GM12891 (cell line): ENCODE results near the gene JMJD7.

Experiments used
- DNase-seq: peaks from one replicate; pipeline ENCODE4 v3.0.0; 2011; ENCODE audit warnings: low spot score; ENCODE audit not compliant: insufficient read length
- FAIRE-seq: peaks from 2 replicates; lab custom pipeline; 2011; peaks lifted over from hg19 to GRCh38; lab: Jason Lieb, UNC
- PAX5 ChIP-seq: IDR thresholded peaks from 2 replicates; pipeline ENCODE4 v1.6.1; 2011; ENCODE audit warnings: low read length, moderate library complexity, mild to moderate bottlenecking; ENCODE audit not compliant: insufficient read depth, severe bottlenecking
- POLR2A ChIP-seq: IDR thresholded peaks from 2 replicates; pipeline ENCODE4 v1.6.1; 2011; ENCODE audit warnings: low read depth, low read length, control low read depth
- POLR2AphosphoS5 ChIP-seq: IDR thresholded peaks from 2 replicates; pipeline ENCODE4 v1.6.1; 2011; ENCODE audit warnings: low read depth, low read length, control low read depth
- POU2F2 ChIP-seq: IDR thresholded peaks from 2 replicates; pipeline ENCODE4 v1.6.1; 2011; ENCODE audit warnings: low read depth, mild to moderate bottlenecking, control low read depth, low read length, moderate library complexity
- SPI1 ChIP-seq: IDR thresholded peaks from 2 replicates; pipeline ENCODE4 v1.6.1; 2011; ENCODE audit warnings: low read depth, low read length, control low read depth
- TAF1 ChIP-seq: IDR thresholded peaks from 2 replicates; pipeline ENCODE4 v1.6.1; 2011; ENCODE audit warnings: low read depth, low read length, control low read depth

The JMJD7 gene

DNA sequence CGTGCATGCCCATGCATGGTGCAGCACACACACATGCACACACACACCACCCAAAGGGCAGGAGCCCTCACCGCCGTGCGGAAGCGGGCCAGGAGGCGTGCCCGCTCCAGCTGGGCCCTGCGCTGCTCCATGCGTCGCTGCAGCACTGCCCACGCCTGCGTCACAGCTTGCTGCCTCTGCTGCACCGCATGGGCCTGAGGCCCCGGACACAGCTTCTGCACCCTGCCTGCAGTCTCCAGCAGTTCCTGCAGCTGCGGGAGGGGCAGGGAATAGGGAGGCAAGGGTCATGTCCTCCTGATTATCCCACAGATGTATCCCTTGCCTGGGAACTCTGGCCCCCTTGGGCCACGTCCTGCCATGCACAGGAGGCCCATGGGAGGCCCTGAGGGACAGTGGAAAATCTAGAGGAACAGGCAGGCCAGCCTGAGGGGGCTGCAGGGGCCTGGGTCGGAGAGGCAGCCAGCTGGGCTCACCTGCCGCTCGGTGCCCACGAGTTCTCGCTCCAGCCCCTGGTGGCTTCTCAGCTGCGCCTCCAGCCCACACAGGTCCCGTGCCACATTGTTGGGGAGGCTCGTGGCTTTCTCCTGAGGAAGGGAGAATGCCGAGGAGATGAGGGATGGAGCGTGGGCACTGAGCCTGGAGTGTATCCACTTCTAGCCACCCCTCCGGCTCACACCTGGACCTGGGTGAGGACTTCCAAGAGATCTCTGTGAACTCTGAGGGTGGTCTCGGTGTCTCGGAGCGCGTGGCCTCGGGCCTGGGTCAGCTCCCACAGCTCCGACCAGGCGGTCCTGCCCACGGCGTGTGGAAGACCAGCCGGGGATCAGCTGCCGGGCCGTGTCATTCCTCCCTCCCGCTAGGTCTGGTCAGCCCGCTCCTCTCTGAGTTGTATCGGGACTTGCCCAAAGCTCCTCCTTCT is 42.1 kb downstream of the JMJD7 start:
- no peak for FAIRE-seq
- DNase-seq: no peak
- TF ChIP-seq TAF1 (no peak), POU2F2 (no peak), SPI1 (no peak), PAX5 (no peak), POLR2A (no peak), POLR2AphosphoS5 (no peak)

DNA sequence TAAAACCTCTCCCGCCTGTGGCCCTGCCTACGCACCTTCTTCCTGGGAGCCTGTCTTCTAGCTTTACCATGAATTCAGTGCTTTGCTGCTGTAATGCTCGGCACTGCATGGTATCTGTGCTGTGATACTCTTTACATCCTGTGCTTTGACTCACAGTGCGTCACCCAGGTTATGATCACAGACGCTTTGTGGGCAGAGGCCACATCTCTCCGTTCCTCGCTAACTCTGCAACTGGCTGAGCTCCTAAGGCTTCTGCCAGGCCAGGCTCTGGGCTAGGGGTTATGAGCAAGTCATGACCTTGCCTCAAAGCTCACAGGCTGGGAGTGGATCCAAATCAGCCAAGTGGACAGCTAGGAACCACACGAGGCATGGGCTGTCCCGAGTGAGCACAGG is 42.8 kb downstream of the JMJD7 start:
- TF ChIP-seq POLR2AphosphoS5 (no peak), POU2F2 (no peak), SPI1 (no peak), TAF1 (no peak), POLR2A (no peak), PAX5 (no peak)
- no peak for FAIRE-seq
- DNase-seq: no peak

DNA sequence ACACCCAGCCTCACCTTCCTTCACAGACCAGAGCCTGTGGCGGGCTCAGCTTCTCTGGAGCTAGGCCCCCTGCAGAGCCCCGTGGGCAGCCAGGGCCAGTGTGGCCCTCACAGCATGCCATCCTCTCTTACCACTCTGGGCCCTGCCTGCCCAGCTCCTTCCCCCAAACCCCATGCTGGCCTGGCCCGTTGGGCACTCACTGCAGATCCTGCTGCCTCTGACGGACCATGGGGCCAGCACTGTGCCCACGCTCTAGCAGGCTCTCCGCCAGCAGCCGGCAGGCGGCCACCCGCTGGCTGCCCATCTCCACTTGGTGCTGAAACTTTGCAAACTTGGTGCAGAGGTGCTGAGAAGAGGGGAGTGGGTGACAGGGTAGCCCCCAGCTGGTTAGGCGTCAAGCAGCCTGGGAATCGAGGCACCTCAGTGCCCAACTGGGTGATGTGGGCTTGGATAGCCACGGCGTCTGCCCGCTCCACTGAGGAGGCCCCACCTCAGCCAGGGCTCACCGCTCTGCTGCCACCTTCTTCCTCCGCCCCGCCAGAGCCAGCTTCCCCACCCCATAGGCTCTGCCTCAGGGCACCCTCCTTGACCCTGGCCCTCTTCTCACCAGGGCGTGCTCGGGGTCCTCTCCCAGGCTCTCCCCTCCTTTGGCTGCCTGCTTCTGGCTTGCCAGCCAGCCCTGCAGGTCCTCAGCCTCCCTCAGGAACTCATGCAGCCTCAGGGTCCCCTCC is 43.4 kb downstream of the JMJD7 start:
- DNase-seq: no peak
- TF ChIP-seq POLR2A (no peak), SPI1 (no peak), POU2F2 (no peak), POLR2AphosphoS5 (no peak), TAF1 (no peak), PAX5 (no peak)
- FAIRE-seq: no peak

DNA sequence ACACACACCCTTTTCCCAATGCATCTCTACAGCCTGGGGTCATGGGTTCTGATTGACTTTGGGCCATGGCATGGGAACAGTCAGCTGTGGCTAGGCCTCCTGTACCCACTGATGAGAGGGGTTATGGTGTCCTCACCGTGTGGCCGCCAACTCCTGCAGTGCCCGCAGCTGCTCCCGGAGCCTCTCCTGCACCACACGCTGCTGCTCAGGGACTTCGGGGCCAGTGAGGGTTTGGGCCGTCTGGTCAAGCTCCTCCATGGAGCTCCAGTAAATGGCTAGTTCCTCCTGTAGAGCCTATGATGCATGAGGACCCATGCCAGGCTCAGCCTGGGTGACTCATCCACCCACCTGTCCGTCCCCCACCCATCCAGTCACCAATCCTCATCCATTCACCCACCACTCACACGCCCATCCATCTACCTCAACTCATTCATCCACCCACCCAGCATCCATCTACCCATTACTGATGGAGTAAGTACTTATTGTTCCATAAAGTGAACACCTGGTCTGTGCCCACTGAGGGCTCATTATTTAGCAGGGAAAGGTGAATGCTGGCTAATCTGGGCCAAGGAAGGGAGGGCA is 44.4 kb downstream of the JMJD7 start:
- TF ChIP-seq TAF1: no peak
- TF ChIP-seq POLR2A: no peak
- no peak for TF ChIP-seq POU2F2
- TF ChIP-seq POLR2AphosphoS5: no peak
- no peak for TF ChIP-seq SPI1
- no peak for TF ChIP-seq PAX5
- FAIRE-seq (no peak), DNase-seq (no peak)

DNA sequence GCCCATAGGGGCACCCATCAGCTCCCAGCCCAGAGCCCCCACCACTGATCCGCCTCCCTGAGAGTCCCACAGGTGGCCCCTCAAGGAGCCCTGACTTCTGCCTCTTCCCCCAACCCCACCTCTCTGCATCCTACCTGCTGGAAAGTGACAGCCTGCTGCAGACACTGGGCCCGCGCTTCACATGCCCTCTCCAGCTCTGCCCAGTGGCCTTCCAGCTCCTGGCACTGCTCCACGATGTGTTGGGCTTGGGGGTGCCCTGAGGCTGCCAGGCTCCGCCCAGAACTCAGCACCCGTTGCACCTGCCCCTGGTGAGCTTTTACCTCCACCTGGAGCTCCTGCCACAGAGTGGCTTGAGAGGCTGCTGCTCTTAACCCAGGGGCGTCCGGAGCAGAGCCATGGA is 45.8 kb downstream of the JMJD7 start:
- no peak for TF ChIP-seq SPI1
- no peak for TF ChIP-seq POLR2A
- no peak for TF ChIP-seq PAX5
- TF ChIP-seq TAF1: no peak
- no peak for TF ChIP-seq POLR2AphosphoS5
- TF ChIP-seq POU2F2: no peak
- no peak for FAIRE-seq
- DNase-seq: no peak

DNA sequence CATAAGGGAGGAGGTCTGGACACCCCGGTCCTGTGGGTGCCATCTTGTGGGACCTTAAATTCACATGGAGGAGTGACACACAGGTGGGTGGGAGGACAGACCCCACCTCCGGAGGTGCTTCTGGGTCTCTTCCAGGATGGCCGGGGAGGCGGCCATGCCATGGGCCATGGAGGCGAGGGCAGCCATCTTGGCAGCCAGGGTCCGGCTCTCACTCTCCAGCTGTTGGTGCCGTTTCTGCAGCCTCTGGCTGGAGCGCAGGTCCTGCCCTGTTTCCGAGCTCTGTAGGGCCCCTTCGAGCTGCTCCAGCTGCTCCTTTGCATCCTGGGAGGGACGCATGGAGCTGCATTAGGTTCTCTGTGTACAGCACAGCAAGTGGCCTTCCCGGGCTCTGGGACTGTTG is 46.8 kb downstream of the JMJD7 start:
- FAIRE-seq (no peak), DNase-seq (no peak)
- TF ChIP-seq SPI1 (no peak), POU2F2 (no peak), POLR2A (no peak), POLR2AphosphoS5 (no peak), TAF1 (no peak), PAX5 (no peak)

DNA sequence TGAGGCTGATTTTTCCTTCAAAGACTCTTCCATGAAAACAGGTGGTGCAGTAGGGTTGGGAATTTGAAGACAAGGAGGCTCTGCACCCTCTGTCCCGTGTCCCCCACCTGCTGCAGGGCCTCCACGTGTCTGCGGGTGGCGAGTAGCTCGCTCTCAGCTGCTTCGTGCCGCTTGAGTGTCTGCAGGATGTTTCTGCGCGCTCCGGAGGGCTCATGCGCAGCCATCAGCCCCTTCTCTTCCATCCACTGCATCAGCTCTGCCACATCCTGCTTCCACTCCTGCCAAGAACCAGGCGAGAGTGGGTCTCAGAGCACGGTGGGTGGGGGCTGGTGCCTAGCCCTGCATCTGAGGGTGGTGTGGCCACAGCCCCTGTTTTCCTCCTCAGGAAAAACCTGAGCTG is 48.1 kb downstream of the JMJD7 start:
- no peak for TF ChIP-seq PAX5
- TF ChIP-seq TAF1: no peak
- TF ChIP-seq POLR2A: no peak
- no peak for TF ChIP-seq POU2F2
- TF ChIP-seq SPI1: no peak
- no peak for TF ChIP-seq POLR2AphosphoS5
- FAIRE-seq: no peak
- no peak for DNase-seq

DNA sequence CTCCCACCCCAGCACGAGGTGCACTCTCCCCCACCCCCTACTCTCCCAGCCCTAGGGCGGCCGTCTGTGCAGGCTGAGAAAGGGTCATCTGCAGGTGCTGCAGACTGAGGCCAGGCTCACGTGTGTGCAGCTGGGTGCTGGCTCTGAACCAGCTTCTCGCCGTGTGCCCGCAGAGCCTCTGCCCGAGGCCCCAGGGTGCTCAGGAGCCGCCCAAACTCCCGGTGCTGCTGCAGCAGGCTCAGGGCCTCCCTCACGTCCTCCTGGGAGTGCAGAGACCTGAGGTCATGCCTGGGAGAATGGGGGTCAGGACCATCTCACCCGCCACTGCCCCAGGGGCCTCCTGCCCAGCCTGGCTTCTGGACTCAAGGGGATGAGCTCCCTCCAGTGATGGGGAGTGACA is 48.8 kb downstream of the JMJD7 start:
- no peak for DNase-seq
- no peak for TF ChIP-seq POU2F2
- TF ChIP-seq TAF1: no peak
- no peak for TF ChIP-seq SPI1
- no peak for TF ChIP-seq POLR2AphosphoS5
- no peak for TF ChIP-seq PAX5
- no peak for TF ChIP-seq POLR2A
- no peak for FAIRE-seq
